ENCODE results near the gene CIC. TPM values are rescaled to one million over a fixed set of nuclear protein-coding genes. Genes with fewer than 3 reads are reported as not detected.
A peak's percentile ranks its signal among the peaks of the same experiment; 100 is the strongest.

The CIC gene
- total and polyA plus RNA-seq, 2 of the 13 experiments (the other 11 are each of a cell fraction or from before 2014, with no cell fraction given) = 5.9 to 8.0 TPM

- TF ChIP-seq AKNA (CRISPR knock-in tag; IDR thresholded peaks at IDR 0.05; ENCODE audit: borderline replicate concordance) = 0 out of 2 replicates have a peak, but pooled peaks have one; percentile 15
- TF ChIP-seq ZNF484 (CRISPR knock-in tag; IDR thresholded peaks at IDR 0.05; ENCODE audit: borderline replicate concordance, low read depth) = no peak
- TF ChIP-seq MXD3 (CRISPR knock-in tag; IDR thresholded peaks at IDR 0.05) = peak; percentile 81; the same call in 1 of the 2 replicates
- TF ChIP-seq ZNF614 (CRISPR knock-in tag; IDR thresholded peaks at IDR 0.05; ENCODE audit: borderline replicate concordance) = peak; percentile 38; the same call in 1 of the 2 replicates
- no peak for TF ChIP-seq ZMAT5 (CRISPR knock-in tag; IDR thresholded peaks at IDR 0.05; ENCODE audit: borderline replicate concordance, low read depth)
- TF ChIP-seq SMC3 (IDR thresholded peaks at IDR 0.05; ENCODE audit: low read length) = no peak; the same call in 1 of the 2 replicates
- 0 out of 2 replicates have a peak, but pooled peaks have one; percentile 65 for TF ChIP-seq TIGD3 (CRISPR knock-in tag; IDR thresholded peaks at IDR 0.05; ENCODE audit: borderline replicate concordance)
- peak; percentile 94 for TF ChIP-seq POLR2G (IDR thresholded peaks at IDR 0.05; ENCODE audit: low read depth, low read length)
- peak; percentile 94 for TF ChIP-seq GATAD1 (CRISPR knock-in tag; IDR thresholded peaks at IDR 0.05)
- 0 out of 2 replicates have a peak, but pooled peaks have one; percentile 47 for TF ChIP-seq HMG20B (CRISPR knock-in tag; conservative IDR thresholded peaks at IDR 0.05)
- no peak for TF ChIP-seq SIX1 (CRISPR knock-in tag; IDR thresholded peaks at IDR 0.05; ENCODE audit: borderline replicate concordance)
- peak; percentile 93 for TF ChIP-seq NRL (CRISPR knock-in tag; IDR thresholded peaks at IDR 0.05; ENCODE audit: borderline replicate concordance)
- TF ChIP-seq PHF20 (CRISPR knock-in tag; IDR thresholded peaks at IDR 0.05) = peak; percentile 75
- peak; percentile 74 for TF ChIP-seq SP2 (CRISPR knock-in tag; IDR thresholded peaks at IDR 0.05)
- peak; percentile 84 for TF ChIP-seq SP4 (CRISPR knock-in tag; IDR thresholded peaks at IDR 0.05)
- TF ChIP-seq IKZF5 (CRISPR knock-in tag; IDR thresholded peaks at IDR 0.05) = peak; percentile 73
- peak; percentile 82 for TF ChIP-seq PHF5A (CRISPR knock-in tag; IDR thresholded peaks at IDR 0.05; ENCODE audit: low read depth, unreplicated experiment)
- no peak for TF ChIP-seq ZNF333 (CRISPR knock-in tag; IDR thresholded peaks at IDR 0.05; ENCODE audit: borderline replicate concordance)
- no peak for TF ChIP-seq ZNF841 (CRISPR knock-in tag; IDR thresholded peaks at IDR 0.05; ENCODE audit: borderline replicate concordance)
- TF ChIP-seq ZNF557 (CRISPR knock-in tag; IDR thresholded peaks at IDR 0.05) = no peak
Measured at GRCh38 chr19:42219812-42220750, 49.0 kb upstream of the CIC start, which contains the start of gene ZNF526 (continued).
